ENCODE data around the gene GSG1. TPM values are rescaled to one million over a fixed set of nuclear protein-coding genes. Genes with fewer than 3 reads are reported as not detected.

Gene GSG1
- total RNA-seq, 3 donors from 2014 or later, result not detected

DNA sequence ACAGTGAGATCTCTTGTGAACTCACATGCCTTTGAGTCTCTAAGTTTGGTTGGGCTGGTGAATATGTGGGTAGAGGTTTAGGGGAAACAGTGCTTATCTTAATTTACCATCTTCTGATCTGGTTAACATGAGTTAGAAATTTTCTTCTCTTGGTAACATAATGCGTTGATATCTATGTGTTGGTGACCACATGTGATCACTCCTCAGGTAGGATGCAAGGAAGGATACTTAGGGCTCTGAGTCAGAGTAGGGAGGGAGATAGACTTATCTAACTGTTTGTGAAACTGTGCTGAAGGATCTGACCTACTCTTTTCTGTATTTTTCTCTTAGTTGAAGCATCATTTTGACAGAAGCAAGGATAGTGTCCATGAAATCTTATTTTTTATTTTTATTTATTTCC lies 36.1 kb downstream of the GSG1 start:
- TF ChIP-seq, protein P1, sequence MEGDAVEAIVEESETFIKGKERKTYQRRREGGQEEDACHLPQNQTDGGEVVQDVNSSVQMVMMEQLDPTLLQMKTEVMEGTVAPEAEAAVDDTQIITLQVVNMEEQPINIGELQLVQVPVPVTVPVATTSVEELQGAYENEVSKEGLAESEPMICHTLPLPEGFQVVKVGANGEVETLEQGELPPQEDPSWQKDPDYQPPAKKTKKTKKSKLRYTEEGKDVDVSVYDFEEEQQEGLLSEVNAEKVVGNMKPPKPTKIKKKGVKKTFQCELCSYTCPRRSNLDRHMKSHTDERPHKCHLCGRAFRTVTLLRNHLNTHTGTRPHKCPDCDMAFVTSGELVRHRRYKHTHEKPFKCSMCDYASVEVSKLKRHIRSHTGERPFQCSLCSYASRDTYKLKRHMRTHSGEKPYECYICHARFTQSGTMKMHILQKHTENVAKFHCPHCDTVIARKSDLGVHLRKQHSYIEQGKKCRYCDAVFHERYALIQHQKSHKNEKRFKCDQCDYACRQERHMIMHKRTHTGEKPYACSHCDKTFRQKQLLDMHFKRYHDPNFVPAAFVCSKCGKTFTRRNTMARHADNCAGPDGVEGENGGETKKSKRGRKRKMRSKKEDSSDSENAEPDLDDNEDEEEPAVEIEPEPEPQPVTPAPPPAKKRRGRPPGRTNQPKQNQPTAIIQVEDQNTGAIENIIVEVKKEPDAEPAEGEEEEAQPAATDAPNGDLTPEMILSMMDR (IDR thresholded peaks at IDR 0.05), result no peak
- Histone ChIP-seq H3K4me1 (ENCODE audit: low read depth) (no peaks in the 10 kb centered on the region), H3K9me3 (no peaks in the 10 kb centered on the region), H3K36me3 (ENCODE audit: low read depth) (no peaks in the 10 kb centered on the region), H3K4me3 (no peak overlapping the region)
- DNase-seq (no peak), ATAC-seq (no peak)
- intact Hi-C loops (cut with DNase I, micrococcal nuclease), result no loop called here

DNA sequence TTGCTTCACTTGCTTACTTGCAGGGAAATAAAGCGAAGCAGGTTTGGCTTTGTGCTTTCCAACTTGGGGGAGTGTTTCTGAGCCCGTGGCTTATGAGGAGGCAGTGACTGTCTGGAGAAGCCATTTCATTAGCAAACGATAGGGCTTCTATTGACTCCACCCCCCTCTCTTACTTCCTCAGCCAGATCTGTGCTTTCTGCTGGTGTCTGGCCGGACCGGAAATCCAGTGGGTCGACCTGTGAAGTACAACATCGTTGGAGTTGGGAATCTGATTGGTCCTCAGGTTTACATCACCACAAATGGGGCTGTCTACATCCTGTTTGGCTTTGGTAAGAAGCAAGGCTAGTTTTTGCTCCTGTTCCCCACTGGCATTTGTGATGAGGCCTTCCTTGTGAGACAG lies 37.0 kb downstream of the GSG1 start:
- no peaks in the 10 kb centered on the region for H3K4me1 ChIP-seq (ENCODE audit: low read depth)
- TF ChIP-seq, protein P1 (IDR thresholded peaks at IDR 0.05), result no peak
- DNase-seq (no peak), ATAC-seq (no peak)
- no peaks in the 10 kb centered on the region for H3K36me3 ChIP-seq (ENCODE audit: low read depth)
- no peak overlapping the region for H3K4me3 ChIP-seq
- H3K9me3 ChIP-seq, result no peaks in the 10 kb centered on the region
- intact Hi-C loops (cut with DNase I, micrococcal nuclease), result no loop called here

DNA sequence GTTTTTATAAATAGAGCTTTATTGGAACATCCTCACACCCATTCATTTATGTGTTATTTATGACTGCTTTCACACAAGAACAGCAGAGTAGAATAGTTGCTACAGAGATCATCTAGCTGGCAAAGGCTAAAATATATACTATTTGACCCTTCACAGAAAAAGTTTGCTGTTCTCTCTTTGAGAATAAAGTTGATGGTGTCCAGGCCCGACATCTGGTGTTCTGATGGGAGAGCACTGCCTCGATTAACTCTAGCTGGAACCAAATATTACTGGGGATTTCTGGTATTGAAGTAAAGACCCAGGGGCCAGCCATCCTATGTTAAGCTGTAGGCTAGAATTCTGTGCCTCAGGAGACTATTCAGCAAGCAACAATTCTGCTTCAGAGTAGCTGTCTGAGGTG lies 37.5 kb downstream of the GSG1 start:
- TF ChIP-seq, protein P1 (IDR thresholded peaks at IDR 0.05), result no peak
- Histone ChIP-seq H3K4me3 (no peak overlapping the region), H3K4me1 (ENCODE audit: low read depth) (no peaks in the 10 kb centered on the region), H3K36me3 (ENCODE audit: low read depth) (no peaks in the 10 kb centered on the region), H3K9me3 (no peaks in the 10 kb centered on the region)
- intact Hi-C loops (cut with DNase I, micrococcal nuclease), result no loop called here
- DNase-seq, result no peak
- no peak for ATAC-seq

DNA sequence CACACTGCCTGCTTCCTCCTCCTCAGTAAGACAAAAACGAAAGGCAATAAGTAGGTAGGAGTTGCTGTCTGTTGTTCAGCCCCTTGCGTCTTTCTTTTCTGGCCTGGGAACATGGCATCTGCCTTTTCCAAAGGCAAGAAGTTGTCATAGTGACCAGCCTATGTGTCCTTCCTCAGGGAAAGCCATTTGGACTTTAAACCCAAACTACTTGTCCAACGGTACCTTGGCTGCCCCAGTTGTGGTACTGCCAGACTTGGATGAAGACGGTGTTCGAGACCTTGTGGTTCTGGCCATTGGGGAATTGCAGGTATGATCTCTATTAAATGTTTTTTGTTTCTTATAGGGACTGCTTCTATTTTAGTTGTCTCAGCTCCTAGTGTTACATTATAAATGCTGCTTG lies 40.8 kb downstream of the GSG1 start:
- Histone ChIP-seq H3K36me3 (ENCODE audit: low read depth) (no peaks in the 10 kb centered on the region), H3K4me3 (no peak overlapping the region), H3K4me1 (ENCODE audit: low read depth) (no peaks in the 10 kb centered on the region), H3K9me3 (no peaks in the 10 kb centered on the region)
- TF ChIP-seq, protein P1 (IDR thresholded peaks at IDR 0.05), result no peak
- no peak for DNase-seq
- intact Hi-C loops (cut with DNase I, micrococcal nuclease), result no loop called here
- ATAC-seq, result no peak

DNA sequence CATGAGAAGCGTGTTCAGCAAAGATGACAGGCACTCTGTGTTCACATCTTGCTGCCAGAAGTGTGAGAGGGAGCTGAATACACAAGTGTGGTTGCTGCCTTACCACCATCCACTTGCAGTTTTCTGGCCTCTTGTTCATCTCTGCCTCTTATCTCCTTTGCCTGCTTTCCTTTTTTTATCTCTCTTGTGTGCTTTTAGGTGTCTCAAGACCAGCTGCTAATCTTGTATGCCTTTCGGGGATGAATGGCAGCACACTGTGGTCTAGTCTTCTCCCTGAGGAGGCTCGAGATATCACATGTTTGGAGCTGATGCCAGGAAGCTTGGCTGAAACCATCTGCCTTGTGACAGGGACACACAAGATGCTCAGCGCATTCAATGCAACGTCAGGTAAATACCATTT lies 42.1 kb downstream of the GSG1 start:
- ATAC-seq, result no peak

More for the DNA sequence above, 42.1 kb downstream of the GSG1 start:
- H3K4me1 ChIP-seq (ENCODE audit: low read depth), result no peaks in the 10 kb centered on the region
- no peak overlapping the region for H3K4me3 ChIP-seq
- DNase-seq, result no peak
- H3K9me3 ChIP-seq, result no peaks in the 10 kb centered on the region
- intact Hi-C loops (cut with DNase I, micrococcal nuclease), result no loop called here
- TF ChIP-seq, protein P1 (IDR thresholded peaks at IDR 0.05), result no peak
- H3K36me3 ChIP-seq (ENCODE audit: low read depth), result no peaks in the 10 kb centered on the region
